ENCODE results near the gene FLG2.
"Not testable (repeated sequence)": the region's sequence is repeated elsewhere in the genome, so short reads cannot be mapped to it uniquely, and the experiment has no call there.

Gene FLG2

DNA sequence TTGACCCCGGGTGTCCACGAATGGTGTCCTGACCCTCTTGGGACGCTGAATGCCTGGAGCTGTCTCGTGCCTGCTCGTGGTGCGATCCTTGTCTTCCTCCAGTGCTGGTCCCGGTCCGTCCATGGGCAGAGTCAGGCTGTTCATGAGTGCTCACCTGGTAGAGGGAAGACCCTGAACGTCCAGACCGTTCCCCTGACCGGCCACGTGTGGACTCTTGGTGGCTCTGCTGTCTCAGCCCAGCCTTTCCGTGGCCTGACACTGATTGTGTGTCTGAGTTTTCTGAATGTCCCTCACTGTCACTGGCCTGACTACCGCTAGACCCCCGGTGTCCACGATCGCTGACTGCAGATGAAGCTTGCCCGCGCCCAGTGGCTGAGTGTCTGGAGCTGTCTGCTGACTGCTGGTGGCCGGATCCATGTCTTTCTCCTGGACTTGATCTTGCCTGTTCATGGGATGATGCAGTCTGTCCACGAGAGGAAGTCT is 46.4 kb downstream of the FLG2 start:
- FAIRE-seq (no peak), DNase-seq (ENCODE audit: insufficient read length, low spot score) (no peak)

- DNase-seq (ENCODE audit: insufficient read length, low spot score); FAIRE-seq: not testable (repeated sequence)
Observed at GRCh38 chr1:152312169-152312568, 47.6 kb downstream of the FLG2 start.

GRCh38 chr1:152309955-152310354 is 49.9 kb downstream of the FLG2 start:
- no peak for DNase-seq (ENCODE audit: insufficient read length, low spot score)
- no peak for FAIRE-seq

DNA sequence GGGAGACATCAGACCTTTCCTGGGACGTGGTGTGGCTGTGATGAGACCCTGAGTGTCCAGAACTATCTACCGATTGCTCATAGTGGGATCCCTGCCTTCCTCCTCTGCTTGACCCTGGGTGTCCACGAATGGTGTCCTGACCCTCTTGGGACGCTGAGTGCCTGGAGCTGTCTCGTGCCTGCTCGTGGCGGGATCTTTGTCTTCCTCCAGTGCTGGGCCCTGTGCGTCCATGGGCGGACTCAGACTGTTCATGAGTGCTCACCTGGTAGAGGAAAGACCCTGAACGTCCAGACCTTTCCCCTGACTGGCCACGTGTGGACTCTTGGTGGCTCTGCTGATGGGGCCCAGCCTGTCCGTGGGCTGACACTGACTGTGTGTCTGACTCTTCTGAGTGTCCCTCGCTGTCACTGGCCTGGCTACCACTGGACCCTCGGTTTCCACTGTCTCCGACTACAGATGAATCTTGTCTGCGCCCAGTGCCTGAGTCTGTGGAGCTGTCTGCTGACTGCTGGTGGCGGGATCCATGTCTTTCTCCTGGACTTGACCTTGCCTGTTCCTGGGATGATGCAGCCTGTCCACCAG is 50.4 kb downstream of the FLG2 start:
- DNase-seq (ENCODE audit: insufficient read length, low spot score); FAIRE-seq: not testable (repeated sequence)

DNA sequence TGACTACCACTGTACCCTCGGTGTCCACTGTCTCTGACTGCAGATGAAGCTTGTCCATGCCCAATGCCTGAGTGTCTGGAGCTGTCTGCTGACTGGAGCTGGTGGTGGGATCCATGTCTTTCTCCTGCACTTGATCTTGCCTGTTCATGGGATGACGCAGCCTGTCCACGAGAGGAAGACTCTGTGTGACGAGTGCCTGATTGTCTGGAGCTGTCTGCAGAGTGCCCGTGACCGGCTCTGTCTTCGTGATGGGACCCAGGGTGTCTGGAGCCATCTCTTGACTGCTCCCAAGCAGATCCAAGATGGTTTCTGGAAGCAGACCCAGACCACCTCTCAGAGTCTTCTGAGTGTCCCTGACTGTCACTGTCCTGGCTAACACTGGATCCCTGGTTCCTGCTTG is 51.0 kb downstream of the FLG2 start:
- not testable (repeated sequence) for FAIRE-seq

GRCh38 chr1:152307970-152308369 is 51.8 kb downstream of the FLG2 start:
- not testable (repeated sequence) for DNase-seq (ENCODE audit: insufficient read length, low spot score); FAIRE-seq

More for the DNA sequence above, 51.0 kb downstream of the FLG2 start:
- not testable (repeated sequence) for DNase-seq (ENCODE audit: insufficient read length, low spot score)

- not testable (repeated sequence) for DNase-seq (ENCODE audit: insufficient read length, low spot score); FAIRE-seq
Observed at GRCh38 chr1:152306123-152306522, 53.7 kb downstream of the FLG2 start.

GRCh38 chr1:152304773-152305172 is 55.0 kb downstream of the FLG2 start:
- DNase-seq (ENCODE audit: insufficient read length, low spot score); FAIRE-seq: not testable (repeated sequence)

GRCh38 chr1:152303139-152303872 is 56.5 kb downstream of the FLG2 start:
- not testable (repeated sequence) for FAIRE-seq; DNase-seq (ENCODE audit: insufficient read length, low spot score)

All from HTR-8/SVneo (cell line).